ENCODE data around the gene MAX. TPM values are rescaled to one million over a fixed set of nuclear protein-coding genes. Genes with fewer than 3 reads are reported as not detected.

Gene MAX
- total RNA-seq, 1 donor from 2014 or later, result 26.8 TPM

GRCh38 chr14:65080960-65081747 is 21.2 kb downstream of the MAX start:
- TF ChIP-seq, protein P1, sequence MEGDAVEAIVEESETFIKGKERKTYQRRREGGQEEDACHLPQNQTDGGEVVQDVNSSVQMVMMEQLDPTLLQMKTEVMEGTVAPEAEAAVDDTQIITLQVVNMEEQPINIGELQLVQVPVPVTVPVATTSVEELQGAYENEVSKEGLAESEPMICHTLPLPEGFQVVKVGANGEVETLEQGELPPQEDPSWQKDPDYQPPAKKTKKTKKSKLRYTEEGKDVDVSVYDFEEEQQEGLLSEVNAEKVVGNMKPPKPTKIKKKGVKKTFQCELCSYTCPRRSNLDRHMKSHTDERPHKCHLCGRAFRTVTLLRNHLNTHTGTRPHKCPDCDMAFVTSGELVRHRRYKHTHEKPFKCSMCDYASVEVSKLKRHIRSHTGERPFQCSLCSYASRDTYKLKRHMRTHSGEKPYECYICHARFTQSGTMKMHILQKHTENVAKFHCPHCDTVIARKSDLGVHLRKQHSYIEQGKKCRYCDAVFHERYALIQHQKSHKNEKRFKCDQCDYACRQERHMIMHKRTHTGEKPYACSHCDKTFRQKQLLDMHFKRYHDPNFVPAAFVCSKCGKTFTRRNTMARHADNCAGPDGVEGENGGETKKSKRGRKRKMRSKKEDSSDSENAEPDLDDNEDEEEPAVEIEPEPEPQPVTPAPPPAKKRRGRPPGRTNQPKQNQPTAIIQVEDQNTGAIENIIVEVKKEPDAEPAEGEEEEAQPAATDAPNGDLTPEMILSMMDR (IDR thresholded peaks at IDR 0.05), result no peak
- peaks cover 17 to 55% of the 10 kb centered on the region in 2 donors for H3K36me3 ChIP-seq
- no peaks in the 10 kb centered on the region for H3K9me3 ChIP-seq
- no peak overlapping the region for H3K27ac ChIP-seq
- no peak overlapping the region for H3K4me3 ChIP-seq
- peaks cover 0 to 5% of the 10 kb centered on the region in 2 donors for H3K4me1 ChIP-seq
- H3K27me3 ChIP-seq, result no peaks in the 10 kb centered on the region
- no peak for DNase-seq (ENCODE audit: low spot score in 2 of 2)
- intact Hi-C loops (cut with DNase I), result no loop called here

DNA sequence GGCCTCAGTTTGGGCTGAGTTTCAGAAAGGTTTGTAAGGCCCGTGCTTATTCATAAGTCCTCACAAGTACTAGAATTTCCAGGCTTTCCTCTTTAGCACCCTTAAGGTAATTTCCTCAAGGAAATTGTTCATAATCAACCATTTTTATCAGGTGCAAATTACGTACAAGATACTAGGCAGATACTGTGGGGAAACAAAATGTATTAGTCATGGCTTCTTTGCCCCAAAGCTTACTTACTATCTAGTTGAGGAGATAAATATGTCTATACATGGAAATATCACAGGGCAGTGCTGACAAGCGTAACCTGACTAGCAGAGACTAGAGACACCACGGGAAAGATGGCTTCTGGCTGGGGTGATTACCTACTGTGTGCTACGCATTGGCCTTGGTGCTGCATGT is 22.5 kb downstream of the MAX start:
- no peak overlapping the region for H3K4me3 ChIP-seq

DNA sequence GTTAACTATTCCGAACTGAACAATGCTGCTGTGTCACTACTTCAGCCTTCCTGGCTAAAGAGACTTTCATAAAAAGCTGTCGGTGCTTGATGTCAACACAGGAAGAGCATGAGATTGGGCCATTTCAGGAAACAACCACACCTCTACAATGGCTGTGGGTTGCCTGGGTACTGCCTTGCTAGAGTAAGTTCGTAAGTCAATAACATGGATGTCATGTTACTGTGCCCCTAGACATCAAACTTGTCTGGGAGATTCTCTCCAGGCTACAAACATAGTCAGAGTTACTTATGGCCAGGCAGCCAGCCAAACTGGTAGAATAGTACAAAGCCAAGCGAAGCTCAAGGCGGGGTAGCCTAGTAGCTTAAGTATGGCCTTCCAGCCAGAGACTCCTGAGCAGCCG is 23.1 kb downstream of the MAX start:
- DNase-seq (ENCODE audit: low spot score in 2 of 2), result no peak

More for the DNA sequence above, 22.5 kb downstream of the MAX start:
- H3K27me3 ChIP-seq, result no peaks in the 10 kb centered on the region
- no peaks in the 10 kb centered on the region for H3K9me3 ChIP-seq
- no peak overlapping the region for H3K27ac ChIP-seq
- peaks cover 0 to 5% of the 10 kb centered on the region in 2 donors for H3K4me1 ChIP-seq
- TF ChIP-seq, protein P1 (IDR thresholded peaks at IDR 0.05), result no peak
- intact Hi-C loops (cut with DNase I), result no loop called here
- DNase-seq (ENCODE audit: low spot score in 2 of 2), result no peak
- H3K36me3 ChIP-seq, result peaks cover 24 to 54% of the 10 kb centered on the region in 2 donors

DNA sequence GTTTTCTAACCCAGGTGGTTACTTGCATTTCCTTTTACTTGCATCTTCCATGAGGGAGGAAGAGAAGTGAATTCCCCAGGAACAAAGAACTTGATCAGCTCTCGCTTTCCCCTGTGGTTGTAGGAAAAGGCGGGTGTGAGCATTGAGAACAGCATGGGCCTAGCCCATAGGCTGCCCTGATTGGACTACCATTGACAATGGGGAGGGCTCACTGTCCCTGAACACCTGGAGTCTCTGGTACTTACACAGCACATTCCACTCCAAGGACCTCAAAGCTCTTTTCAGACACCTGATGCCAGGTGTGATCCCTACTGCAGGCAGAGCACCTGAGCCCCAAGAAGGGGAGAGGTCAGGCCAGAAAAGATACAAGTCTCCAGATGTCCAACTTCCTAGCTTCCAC is 25.0 kb downstream of the MAX start:
- no peak overlapping the region for H3K27ac ChIP-seq
- no peak overlapping the region for H3K4me3 ChIP-seq
- H3K27me3 ChIP-seq, result no peaks in the 10 kb centered on the region
- no peak for DNase-seq (ENCODE audit: low spot score in 2 of 2)
- intact Hi-C loops (cut with DNase I), result no loop called here
- H3K36me3 ChIP-seq, result peaks cover 24 to 51% of the 10 kb centered on the region in 2 donors
- TF ChIP-seq, protein P1 (IDR thresholded peaks at IDR 0.05), result no peak
- H3K9me3 ChIP-seq, result no peaks in the 10 kb centered on the region
- peaks cover 0 to 12% of the 10 kb centered on the region in 2 donors for H3K4me1 ChIP-seq

More for the DNA sequence above, 23.1 kb downstream of the MAX start:
- H3K27ac ChIP-seq, result no peak overlapping the region
- no peaks in the 10 kb centered on the region for H3K27me3 ChIP-seq
- H3K36me3 ChIP-seq, result peaks cover 24 to 52% of the 10 kb centered on the region in 2 donors
- H3K9me3 ChIP-seq, result no peaks in the 10 kb centered on the region
- H3K4me3 ChIP-seq, result no peak overlapping the region
- TF ChIP-seq, protein P1 (IDR thresholded peaks at IDR 0.05), result no peak
- intact Hi-C loops (cut with DNase I), result no loop called here
- H3K4me1 ChIP-seq, result peaks cover 0 to 11% of the 10 kb centered on the region in 2 donors

DNA sequence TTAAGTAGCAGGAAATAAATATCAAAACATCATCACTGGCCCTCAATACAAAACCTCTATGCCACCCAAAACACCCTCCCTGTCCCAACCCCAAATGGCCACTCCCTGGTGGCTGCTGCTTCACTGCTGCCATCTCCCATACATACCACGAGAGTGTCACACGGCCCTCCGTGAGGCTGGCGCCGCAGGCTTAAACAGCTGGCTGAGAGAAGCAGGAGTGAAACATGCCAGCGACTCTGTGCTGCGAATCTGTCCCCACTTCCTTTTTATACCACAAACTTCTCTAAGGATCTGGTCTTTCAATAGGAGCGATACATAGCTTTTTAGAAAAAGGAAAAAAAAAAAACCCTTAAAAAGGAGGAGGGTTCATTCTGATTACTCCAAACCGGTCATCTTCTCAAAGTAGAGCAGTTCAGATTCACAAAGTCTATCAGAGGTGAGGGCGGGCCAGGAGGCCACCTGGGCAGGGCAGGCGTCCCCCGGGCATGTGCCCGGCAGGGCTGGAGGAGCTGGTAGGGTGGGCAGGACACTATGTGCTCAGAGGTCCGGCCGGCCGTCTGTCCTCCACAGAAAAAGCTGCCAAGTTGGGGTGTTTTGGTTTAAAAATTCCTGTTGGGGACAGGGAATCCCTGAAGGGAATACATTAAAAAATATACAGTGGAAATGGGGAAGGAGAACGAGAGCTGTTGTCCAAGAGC is 26.5 kb downstream of the MAX start:
- Histone ChIP-seq H3K27me3 (no peaks in the 10 kb centered on the region), H3K36me3 (peaks cover 22 to 48% of the 10 kb centered on the region in 2 donors), H3K4me1 (peaks cover 0 to 9% of the 10 kb centered on the region in 2 donors), H3K9me3 (no peaks in the 10 kb centered on the region), H3K4me3 (no peak overlapping the region), H3K27ac (no peak overlapping the region)
- TF ChIP-seq, protein P1 (IDR thresholded peaks at IDR 0.05), result no peak
- intact Hi-C loops (cut with DNase I), result no loop called here
- no peak for DNase-seq (ENCODE audit: low spot score in 2 of 2)
